HG03575 (cell line): ENCODE measurements around the gene SPPL3.

Experiments used
- ATAC-seq: cut with Tn5 transposase; IDR thresholded peaks from one replicate; pipeline ENCODE4 v1.9.1; 2021; ENCODE audit not compliant: unreplicated experiment, insufficient number of reproducible peaks, low FRiP score; ENCODE audit errors: extremely low read depth

SPPL3 gene

DNA sequence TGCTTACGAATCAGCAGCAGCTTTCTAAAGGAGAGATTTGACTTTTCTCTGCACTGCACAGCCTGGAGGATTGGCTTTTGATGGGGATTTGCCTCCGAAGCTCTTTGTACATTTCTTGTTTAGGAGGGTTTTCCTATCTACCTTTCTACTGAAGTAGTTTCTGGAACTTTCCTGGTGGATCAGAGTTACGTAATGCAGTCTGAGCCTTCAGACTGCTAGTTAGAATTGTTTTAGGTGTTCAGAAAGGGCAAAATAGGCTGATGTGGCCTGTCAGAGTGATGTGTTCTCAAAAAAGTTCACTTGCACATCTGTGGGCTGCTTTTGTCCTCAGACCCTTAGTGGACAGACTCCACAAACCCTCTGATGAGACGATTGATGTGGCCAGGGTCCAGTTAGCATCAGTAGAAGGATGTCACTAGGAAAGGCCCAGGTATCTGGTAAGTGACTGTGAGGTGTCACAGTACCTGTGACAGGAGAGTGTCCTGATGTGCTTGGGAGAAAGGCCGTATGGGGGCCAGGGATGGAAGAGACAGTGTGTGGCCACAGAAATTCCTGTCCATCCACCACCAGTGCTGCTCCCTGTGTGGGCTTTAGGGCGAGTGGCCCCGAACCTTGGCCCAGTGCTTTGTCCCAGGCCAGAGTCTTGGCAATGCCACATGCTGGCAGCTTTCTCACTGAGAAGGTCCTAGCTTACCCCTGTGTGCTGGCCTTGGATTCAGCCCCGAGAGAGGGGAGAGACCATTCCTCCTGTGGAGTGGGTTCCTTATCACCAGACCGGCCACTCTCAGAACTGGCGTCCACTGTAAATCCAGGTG, 183.0 kb downstream of the SPPL3 start:
- no peak for ATAC-seq

DNA sequence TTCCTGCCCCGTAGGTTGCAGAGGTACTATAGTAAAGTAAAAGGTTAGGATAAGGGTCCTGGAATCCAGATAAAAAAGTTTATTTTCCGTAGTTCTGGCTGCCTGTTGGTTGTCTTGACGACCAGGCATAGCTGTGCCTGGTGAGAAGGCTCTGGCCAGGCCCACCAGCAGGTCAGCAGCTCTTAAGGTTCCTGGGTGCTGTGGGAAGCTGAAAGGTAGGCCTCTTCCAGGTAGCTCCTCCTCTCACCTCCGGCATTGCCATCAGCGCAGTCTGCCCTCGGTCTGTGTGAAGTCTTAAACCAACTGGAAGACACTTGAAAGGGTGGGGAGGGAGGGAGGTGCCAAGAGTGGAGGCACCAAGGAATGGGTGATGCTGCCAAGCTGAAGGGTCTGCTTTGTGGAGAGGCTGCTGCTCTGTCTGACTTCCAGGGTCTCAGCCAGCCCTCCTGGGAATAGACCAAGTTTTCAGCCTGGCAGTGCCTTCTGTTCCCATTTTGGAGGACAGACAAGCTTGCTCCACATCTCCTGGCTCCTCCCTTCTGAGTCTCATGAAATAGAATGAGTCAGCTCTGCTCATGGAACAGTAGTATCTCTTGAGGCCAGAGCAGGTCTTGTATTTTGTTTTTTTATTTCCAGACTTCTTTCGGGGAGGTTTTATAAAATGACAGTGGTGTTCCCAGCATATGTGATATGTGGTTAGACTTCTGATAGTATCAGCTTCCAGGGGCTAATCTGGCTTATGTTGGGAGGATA, 183.7 kb downstream of the SPPL3 start:
- no peak for ATAC-seq

DNA sequence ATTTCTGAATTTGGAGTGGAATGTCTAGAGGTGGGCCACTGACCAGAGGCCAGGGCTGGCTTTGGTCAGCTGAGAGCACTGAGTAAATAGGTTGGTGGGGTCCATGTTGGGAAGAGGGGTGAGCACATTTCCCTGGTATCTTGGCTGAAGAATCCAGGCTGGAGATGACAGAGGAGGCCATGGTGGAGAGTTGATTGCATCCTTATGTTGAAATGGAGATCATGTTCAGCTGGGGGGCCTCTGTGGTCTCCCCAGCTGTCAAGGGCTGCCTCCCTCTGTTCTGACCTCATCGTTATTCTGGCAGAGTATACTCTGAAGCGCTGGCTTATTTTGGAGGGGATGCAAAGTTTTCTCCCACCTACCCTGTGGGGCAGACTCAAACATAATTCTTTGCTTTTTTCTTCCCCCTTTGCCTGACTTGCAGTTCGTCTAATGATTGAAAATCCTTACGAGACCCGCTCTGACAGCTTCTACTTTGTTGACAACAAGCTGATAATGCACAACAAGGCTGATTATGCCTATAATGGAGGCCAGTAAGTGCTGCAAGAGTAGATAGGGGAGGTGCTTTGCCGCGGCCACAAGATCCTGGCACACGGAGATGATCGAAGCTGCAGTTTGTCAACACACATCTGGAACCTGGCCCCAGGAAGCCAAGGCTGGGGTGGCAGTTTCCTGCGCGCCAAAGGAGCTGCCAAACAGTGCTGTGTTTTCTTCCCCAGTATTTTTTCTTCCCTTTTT, 184.5 kb downstream of the SPPL3 start:
- no peak for ATAC-seq

GRCh38 chr12:120719072-120719471, 185.1 kb downstream of the SPPL3 start:
- no peak for ATAC-seq

GRCh38 chr12:120718055-120718454, 186.1 kb downstream of the SPPL3 start:
- ATAC-seq: no peak

DNA sequence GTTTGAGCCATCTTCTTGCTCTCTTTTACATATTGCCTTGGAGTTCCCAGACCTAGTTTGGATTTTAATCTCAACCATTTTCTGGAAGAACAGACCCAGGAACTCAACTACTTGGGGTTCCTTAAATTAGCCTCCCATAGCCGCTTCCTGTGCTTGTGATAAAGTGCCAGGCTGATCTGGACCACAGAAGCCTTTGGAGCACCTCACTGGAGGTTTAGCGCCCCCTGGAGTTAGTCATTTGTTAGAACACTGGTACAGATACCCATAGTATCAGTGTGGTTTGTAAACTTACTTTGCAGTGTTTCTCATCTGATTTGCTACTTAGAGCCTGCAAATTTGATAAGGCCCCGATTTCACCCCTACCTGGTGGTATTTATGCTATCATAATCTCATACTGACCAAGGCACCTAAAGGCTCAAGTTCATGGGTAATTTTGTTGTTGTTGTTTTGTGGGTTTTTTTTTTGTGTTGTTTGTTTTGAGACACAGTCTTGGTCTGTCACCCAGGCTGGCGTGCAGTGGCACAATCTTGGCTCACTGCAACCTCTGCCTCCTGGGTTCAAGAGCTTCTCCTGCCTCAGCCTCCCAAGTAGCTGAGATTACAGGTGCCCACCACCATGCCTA, 190.2 kb downstream of the SPPL3 start:
- no peak for ATAC-seq

DNA sequence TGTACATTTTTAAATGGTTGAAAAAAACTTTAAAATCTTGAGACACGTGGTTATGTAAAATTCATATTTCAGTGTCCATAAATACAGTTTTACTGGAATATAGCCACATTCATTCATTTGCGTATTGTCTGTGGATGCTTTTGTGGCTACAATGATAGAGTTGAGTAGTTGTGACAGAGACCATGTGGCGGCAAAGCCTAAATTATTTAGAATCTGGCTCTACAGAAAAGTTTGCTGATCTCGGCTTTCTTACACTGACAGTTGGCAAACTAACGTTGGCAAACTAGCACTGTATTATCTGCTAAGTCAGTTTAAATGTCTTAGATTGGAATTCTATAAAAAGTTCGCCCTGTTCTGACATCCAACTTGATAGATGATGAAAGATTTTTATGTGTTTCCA, 191.5 kb downstream of the SPPL3 start:
- no peak for ATAC-seq
